NCI-H526 (cell line): ENCODE results near the gene VARS1.
A peak's percentile ranks its signal among the peaks of the same experiment; 100 is the strongest.
"Not testable (repeated sequence)": the region's sequence is repeated elsewhere in the genome, so short reads cannot be mapped to it uniquely, and the experiment has no call there.

Experiments
- DNase-seq, 2 experiments: peaks; one replicate each; lab custom pipeline; 2025; lab: John Stamatoyannopoulos, UW

VARS1 gene

GRCh38 chr6:31794294-31794865, 1.2 kb downstream of the VARS1 start:
- peak in 1 of 2 experiments; percentile 38 for DNase-seq

- DNase-seq = not testable (repeated sequence)
Measured at GRCh38 chr6:31793927-31794245, 1.7 kb downstream of the VARS1 start.

DNA sequence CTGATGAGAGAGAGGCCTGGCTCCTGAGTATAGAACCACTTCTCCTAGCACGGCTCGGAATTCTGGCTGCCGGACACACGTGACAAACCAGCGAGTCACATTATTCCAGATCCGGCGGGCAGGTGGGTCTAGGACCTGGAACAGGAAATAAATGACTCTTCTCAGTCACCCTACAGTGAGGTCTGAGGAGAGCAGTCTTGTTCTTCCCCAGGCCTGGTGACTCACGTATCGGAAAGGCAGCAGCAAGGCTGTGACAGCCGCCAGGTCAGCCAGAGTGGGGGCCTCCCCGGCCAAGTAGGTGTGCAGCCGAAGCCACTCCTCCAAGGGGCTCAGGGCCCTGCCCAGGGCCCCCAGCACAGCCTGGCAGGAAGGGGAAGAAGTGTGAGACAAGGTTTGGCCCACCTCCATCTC, 2.8 kb downstream of the VARS1 start:
- DNase-seq = no peak

- DNase-seq = no peak
Measured at GRCh38 chr6:31792090-31792374, 3.5 kb downstream of the VARS1 start.

- peak; percentile 27 to 61 for DNase-seq
Measured at GRCh38 chr6:31791324-31792089, 4.0 kb downstream of the VARS1 start.

GRCh38 chr6:31785475-31785874, 10.1 kb downstream of the VARS1 start:
- DNase-seq = no peak

GRCh38 chr6:31784098-31784925, 11.2 kb downstream of the VARS1 start:
- DNase-seq = no peak

DNA sequence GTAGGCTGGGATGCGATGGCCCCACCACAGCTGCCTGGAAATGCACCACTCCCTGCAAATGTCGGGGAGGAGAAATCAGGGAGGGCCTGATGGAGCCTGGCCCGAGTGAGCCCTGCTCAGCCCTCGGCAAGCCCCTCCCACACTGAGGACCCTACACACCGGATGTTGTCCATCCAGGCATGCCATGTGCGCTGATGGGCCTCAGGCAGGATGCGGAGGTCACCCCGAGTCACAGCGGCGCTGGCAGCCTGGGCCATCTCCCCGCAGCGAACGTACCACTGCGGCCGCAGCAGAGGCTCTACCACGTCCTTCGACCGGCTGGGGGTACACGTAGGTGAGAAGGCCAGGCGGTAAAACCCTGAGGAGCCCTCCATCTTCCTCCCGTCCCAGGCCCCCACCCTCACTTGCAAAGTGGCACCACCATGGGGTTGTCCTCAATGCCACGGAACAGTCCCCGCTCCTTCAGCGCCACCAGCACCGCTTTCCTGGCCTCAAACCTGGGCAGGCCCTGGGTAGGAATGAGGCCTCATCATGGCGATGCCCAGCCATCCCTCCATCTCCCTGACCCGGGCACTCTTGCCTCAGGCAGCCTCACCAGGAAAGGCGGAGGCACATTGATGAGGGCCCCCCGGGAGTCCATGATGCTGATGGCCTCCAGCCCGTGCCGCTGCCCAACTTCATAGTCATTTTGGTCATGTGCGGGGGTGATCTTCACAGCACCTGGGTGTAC, 13.3 kb downstream of the VARS1 start:
- no peak for DNase-seq

- DNase-seq = no peak
Measured at GRCh38 chr6:31781244-31782125, 14.1 kb downstream of the VARS1 start.

- no peak for DNase-seq
Measured at GRCh38 chr6:31780507-31781243, 14.9 kb downstream of the VARS1 start.

DNA sequence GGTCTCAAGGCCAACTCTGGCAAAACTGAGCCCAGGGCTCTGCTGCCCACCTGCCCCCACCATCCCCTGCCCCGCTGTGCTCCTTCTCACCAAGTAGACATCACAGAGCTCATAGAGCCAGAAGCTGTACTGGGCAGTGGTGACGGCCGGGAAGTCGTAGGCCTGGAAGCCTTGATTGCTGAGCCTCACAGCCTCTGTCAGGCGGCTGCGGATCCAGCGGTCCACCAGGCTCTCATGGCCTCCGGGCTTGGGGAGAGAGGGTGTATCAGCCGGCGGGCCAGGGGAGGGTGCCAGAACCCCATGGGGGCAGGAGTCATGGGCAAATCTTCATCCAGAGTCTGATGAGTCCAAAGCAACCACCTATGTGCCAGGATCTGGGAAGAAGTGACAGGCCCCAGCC, 15.6 kb downstream of the VARS1 start:
- no peak for DNase-seq

- DNase-seq = no peak
Measured at GRCh38 chr6:31778999-31779885, 16.3 kb downstream of the VARS1 start.

DNA sequence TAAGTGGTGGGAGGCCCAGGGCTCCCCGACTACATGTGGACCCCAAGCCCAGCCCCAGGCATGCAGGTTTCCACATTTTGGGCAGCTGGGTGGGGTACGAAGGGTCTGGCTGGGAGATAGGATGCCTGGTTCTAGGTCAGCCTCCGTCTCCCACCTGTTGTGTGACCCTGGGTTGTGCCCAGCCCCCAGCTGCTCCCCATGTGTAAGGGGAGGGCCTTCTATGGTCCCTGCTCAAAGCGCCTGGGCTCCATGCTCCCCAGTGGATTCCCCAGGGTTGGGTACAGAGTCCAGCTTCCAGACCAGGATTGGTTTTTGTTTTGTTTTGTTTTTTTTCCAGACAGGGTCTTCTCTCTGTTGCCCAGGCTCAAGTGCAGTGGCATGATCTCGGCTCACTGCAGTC, 17.4 kb downstream of the VARS1 start:
- no peak for DNase-seq

DNA sequence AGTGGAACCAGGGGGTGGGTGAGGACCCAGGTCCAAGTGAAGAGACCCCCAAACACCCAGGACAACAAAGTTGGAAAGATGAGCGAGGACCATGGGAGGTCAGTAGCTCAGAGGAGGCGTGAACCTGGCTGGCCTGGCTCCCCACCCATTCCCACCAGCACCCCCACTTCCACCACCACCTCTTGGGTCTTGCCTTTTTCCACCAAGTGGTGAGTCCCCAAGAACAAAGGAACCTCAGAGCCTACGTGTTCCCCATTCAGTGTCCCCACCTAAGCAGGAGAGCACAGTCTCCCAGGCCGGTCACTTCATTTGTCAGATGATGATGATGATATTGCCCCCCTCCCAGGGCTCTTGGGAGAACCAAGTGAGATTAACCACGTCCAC, 17.9 kb downstream of the VARS1 start:
- DNase-seq = no peak

DNA sequence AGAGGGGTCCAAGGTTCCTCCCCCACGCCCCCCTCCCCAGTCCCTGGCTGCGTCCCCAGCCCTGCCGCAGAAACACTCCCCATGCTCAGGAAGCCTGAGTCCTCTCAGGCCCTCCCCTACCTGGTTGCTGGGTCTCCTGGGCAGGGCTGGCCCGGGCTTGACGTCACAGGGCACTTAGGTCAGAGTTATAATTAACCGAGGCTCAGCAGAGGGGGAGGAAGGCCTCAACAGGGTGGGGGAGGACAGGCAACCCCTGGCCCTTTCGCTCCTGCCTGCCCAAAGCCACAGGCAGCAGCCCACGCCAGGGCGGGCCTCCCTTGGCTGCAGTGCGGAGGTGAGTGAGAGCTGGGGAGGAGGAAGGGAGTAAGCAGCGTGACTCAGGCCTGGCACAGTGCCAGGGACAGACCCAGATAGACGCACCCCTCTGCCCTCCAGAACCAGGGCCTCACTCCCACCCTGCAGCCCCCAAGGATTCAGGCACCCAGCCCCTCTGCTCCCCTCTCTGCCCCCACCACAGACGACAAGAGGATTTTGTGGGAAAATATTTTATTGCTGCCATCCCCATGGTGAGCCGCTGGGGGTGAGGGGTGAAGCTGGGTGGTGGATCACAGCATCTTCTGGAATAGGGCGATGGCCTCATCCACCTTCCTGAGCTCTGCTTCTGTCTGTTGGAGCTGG, 18.4 kb downstream of the VARS1 start, which contains the start of gene VWA7:
VWA7 (minus strand) TSS at position 340 of the 678 bp plus-strand sequence. CDS start 549 bp downstream, outside the sequence.
- peak in 1 of 2 experiments; percentile 61 for DNase-seq

DNA sequence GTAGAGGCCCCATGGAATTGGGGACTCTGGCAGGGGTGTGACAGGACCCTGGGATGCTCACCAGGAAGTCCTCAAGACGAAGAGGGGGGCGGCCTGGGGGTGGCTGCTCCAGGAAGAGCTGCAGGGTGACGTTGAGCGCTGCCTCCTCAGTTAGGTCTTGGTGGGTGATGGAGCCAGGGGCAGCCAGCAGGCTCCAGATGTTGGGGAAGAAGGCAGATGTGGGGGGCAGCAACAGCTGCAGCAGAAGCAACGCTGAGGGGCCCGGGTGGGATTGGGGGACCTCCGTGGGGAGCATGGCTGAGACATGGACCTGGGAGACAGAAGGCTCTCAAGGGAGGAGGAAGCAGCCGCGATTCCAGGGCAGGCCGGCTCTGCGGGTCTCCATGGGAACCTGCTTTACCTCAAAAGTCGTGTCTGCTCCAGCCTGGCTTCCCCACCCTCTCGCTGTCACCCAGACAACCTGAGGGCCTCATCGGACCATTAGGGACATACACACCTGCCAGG, 19.0 kb downstream of the VARS1 start:
- DNase-seq = peak in 1 of 2 experiments; percentile 61

DNA sequence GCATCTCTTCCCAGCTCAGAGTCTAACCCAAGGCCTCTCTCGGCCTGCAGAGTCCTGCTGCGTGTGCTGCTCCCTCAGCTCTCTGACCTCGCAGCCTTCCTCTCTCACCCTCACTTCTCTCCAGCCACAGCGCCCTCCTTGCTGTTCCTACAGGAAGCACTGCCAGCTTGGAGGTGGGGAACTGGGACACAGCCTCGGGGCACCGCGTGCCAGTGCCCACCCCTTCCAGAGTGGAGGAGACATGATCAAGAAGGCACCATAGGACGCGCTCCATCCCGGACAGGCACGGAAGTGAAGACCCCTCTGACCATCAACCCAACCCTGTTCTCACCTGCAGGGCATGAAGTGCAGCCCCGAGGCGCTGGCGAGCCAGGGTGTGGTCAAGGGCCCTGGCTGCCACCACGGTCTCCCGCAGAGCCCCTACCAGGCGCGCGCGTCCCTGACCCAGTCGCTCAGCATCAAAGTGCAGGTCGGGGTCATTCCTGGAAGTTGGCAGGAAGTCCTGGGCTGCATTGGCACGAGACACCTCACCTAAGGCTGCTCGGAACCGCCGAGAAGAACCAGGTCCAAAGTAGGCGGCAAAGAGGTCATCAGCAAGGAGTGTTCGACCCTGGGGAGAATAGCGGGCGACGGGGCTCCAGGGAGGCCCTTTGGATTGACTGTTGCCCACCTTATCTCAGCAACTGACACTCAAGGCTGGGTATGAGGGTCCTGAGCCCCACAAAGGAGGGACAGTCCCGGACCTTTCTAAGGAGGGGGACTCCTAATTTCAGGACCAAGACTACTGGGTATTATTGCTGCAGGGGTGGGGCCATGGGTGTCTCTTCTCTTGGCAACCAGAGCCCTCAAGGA, 19.7 kb downstream of the VARS1 start:
- DNase-seq = no peak

DNA sequence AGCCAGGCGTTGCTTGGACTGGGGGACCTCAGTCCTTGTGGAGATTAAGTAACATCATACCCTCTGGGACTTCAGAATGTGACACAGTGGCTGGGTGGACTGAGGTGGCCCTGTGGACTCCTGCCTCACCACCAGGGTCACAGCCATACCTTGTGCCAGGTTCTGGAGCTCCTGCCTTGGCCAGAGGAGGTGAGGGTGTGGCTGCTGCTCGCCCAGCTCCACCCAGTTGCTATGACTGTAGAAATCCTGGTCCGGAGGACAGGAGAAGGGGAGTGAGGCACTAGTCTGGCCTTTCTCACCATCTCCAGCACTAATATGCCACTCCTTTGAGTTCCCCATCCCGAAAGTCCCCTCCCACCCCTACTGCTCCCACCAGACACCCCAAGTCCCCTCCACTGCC, 20.4 kb downstream of the VARS1 start:
- DNase-seq = no peak
